Astrocyte of the spinal cord (primary cell): ENCODE data around the gene DEGS2.

Source experiments
- DNase-seq: peaks from one replicate; pipeline ENCODE4 v3.0.0; 2011; ENCODE audit warnings: low read depth, low spot score
- H3K4me3 ChIP-seq: 2 replicates; pipeline ENCODE4 v1.5.1; 2011; ENCODE audit warnings: low read depth, mild to moderate bottlenecking, low read length, moderate library complexity
- CTCF ChIP-seq: IDR thresholded peaks from 2 replicates; pipeline ENCODE4 v1.5.1; 2012; ENCODE audit warnings: low read depth, mild to moderate bottlenecking, low read length, inconsistent platforms
- in situ Hi-C: cut with HindIII; loops from 2 replicates; pipeline ENCODE4 v1.10.0; 2017; ENCODE audit warnings: low sequenced_read_pairs

Gene DEGS2

GRCh38 chr14:100143523-100143922 is 15.9 kb downstream of the DEGS2 start:
- in situ Hi-C loops = no loop called here
- no peak overlapping the region for H3K4me3 ChIP-seq
- no peak for TF ChIP-seq CTCF
- DNase-seq = no peak

- no peak overlapping the region for H3K4me3 ChIP-seq
- no peak for TF ChIP-seq CTCF
- no peak for DNase-seq
- in situ Hi-C loops = no loop called here
Observed at GRCh38 chr14:100142073-100143040, 17.1 kb downstream of the DEGS2 start.

GRCh38 chr14:100141098-100141497 is 18.3 kb downstream of the DEGS2 start:
- no peak for TF ChIP-seq CTCF
- no peak overlapping the region for H3K4me3 ChIP-seq
- DNase-seq = no peak
- in situ Hi-C loops = no loop called here

GRCh38 chr14:100140452-100141078 is 18.9 kb downstream of the DEGS2 start:
- in situ Hi-C loops = no loop called here
- DNase-seq = peak; percentile 20
- peak; percentile 43 for TF ChIP-seq CTCF
- H3K4me3 ChIP-seq = no peak overlapping the region

- no peak overlapping the region for H3K4me3 ChIP-seq
- DNase-seq = no peak
- TF ChIP-seq CTCF = no peak
- in situ Hi-C loops = no loop called here
Observed at GRCh38 chr14:100138955-100139354, 20.5 kb downstream of the DEGS2 start.

GRCh38 chr14:100138082-100138787 is 21.2 kb downstream of the DEGS2 start:
- no peak overlapping the region for H3K4me3 ChIP-seq
- no peak for DNase-seq
- TF ChIP-seq CTCF = no peak
- in situ Hi-C loops = no loop called here
